Measurements from ENCODE around the gene CLEC16A. TPM values are rescaled to one million over a fixed set of nuclear protein-coding genes. Genes with fewer than 3 reads are reported as not detected.

The CLEC16A gene
- total RNA-seq, 4 donors from 2014 or later: 20.3 to 25.7 (median 25.1) TPM

DNA sequence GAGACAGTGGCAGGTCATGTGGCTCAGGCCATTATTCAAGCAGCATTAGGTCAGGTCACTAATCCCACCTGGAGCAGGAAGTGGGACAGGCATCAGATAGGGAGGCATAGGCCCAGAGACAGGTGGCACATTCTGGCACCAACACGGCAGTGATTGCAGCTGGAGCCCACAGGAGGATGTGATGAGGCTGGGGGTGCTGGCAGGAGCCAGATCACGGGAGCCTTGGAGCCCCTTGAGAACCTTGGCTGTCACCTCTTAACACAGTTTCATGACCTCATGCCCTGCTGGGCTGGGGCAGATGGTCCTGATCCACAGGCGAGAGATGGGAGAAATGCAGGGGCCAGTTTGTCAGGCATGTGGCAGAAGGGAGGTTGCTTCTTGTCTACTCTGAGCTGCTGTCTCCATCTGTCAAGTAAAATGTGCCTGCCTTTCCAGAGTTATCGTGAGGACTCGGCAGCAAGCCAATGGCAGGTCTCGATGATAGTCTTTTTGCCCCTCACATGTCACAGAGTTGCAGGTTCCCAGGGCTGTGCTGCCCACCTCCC is 109.6 kb downstream of the CLEC16A start:
- Histone ChIP-seq H3K27me3 (no peaks in the 10 kb centered on the region), H3K36me3 (peaks cover 4 to 67% (median 6%) of the 10 kb centered on the region in 3 donors), H3K9me3 (no peaks in the 10 kb centered on the region), H3K27ac (no peak overlapping the region), H3K4me1 (peaks cover 0 to 29% (median 7%) of the 10 kb centered on the region in 3 donors), H3K4me3 (no peak overlapping the region)
- WGBS, 2 donors: 84 to 93% methylated on average over 3 to 6 of the region's 6 CpGs
- no peak for DNase-seq
- TF ChIP-seq POLR2A (IDR thresholded peaks at IDR 0.05): no peak
- TF ChIP-seq, protein P1, sequence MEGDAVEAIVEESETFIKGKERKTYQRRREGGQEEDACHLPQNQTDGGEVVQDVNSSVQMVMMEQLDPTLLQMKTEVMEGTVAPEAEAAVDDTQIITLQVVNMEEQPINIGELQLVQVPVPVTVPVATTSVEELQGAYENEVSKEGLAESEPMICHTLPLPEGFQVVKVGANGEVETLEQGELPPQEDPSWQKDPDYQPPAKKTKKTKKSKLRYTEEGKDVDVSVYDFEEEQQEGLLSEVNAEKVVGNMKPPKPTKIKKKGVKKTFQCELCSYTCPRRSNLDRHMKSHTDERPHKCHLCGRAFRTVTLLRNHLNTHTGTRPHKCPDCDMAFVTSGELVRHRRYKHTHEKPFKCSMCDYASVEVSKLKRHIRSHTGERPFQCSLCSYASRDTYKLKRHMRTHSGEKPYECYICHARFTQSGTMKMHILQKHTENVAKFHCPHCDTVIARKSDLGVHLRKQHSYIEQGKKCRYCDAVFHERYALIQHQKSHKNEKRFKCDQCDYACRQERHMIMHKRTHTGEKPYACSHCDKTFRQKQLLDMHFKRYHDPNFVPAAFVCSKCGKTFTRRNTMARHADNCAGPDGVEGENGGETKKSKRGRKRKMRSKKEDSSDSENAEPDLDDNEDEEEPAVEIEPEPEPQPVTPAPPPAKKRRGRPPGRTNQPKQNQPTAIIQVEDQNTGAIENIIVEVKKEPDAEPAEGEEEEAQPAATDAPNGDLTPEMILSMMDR (IDR thresholded peaks at IDR 0.05): no peak
- intact Hi-C loops (cut with DNase I): no loop called here

DNA sequence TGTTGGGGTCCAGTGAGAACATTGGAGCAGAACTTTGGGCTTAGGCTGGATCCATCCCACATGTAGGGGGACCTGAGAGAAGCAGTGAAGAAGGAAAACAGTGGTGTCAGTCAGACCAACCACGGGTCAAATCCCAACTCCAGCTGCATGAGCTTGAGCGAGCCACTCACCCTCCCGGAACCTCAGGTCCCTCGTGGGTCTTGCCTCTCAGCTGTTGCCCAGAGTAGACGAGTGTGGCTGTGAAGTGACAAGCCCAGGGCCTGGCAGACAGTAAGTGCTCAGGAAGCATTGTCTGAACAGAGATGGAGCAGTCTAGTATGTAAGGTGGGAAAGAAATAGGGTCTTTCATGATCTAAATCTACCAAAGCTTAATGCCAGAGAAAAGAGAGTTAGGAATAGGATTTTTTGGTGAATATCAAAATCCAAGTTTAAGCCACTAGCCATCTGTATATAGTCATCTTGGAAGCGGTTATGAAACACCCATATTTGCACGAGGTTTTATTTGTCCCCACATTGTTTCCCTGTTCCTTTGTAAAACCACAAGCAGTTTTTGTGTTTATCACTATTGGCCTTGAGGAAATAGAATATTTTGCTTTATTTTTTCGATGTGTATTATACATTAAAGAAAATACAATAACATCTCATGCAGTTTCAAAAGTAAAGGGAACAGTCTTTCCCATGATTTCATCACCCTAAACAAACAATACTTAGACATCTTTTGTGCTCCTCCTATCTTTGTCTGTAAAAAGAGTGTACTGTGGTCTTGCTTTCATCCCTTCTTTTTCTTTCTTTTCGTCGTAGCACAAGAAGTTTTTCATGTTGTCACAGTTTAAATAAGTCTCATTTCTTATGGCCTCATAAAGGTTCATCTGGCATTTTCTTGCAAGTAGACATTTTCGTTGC is 112.0 kb downstream of the CLEC16A start:
- peaks cover 4 to 67% (median 6%) of the 10 kb centered on the region in 3 donors for H3K36me3 ChIP-seq
- H3K4me3 ChIP-seq: no peak overlapping the region
- H3K27ac ChIP-seq: no peak overlapping the region
- no peak for DNase-seq
- 56 to 61% methylated on average over 11 of the region's 11 CpGs for WGBS, 2 donors
- no peaks in the 10 kb centered on the region for H3K9me3 ChIP-seq
- no peak for TF ChIP-seq POLR2A (IDR thresholded peaks at IDR 0.05)
- TF ChIP-seq, protein P1 (IDR thresholded peaks at IDR 0.05): no peak
- no peaks in the 10 kb centered on the region for H3K27me3 ChIP-seq
- peaks cover 0 to 29% (median 7%) of the 10 kb centered on the region in 3 donors for H3K4me1 ChIP-seq
- intact Hi-C loops (cut with DNase I): no loop called here

DNA sequence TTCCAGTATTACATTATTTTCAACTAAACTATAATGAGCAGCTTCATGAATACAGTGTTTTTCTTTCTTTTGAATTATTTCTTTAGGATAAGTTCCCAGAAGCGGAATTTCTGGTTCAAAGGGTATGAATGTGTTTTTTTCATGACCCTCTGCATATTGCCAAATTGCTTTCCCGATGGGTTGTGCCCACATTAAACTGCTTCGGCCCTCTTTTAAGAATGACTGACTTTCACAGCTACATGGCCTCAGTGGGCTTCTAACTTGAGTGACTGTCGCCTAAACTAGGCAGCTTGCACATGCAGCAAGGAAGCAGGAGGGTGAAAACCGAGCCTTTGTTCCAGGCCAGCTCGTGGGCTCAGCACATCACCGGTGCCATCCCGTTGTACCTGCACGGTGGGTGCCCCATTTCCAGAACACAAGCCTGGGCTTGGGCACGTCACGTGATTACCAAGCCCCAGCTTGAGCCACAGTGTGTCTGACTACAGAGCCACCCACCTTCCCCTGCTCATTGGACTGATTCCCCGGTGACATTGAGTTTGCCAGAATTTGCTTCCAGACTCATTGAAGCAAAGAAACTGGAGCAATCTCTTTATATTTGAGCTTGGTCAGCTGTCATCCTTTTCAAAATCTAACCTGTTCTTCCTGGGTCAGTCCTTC is 112.8 kb downstream of the CLEC16A start:
- no peak for DNase-seq
- 37 to 58% methylated on average over 5 to 10 of the region's 12 CpGs for WGBS, 2 donors
- peaks cover 0 to 23% (median 7%) of the 10 kb centered on the region in 3 donors for H3K4me1 ChIP-seq
- H3K27me3 ChIP-seq: no peaks in the 10 kb centered on the region
- intact Hi-C loops (cut with DNase I): no loop called here
- H3K9me3 ChIP-seq: no peaks in the 10 kb centered on the region
- H3K4me3 ChIP-seq: no peak overlapping the region
- peaks cover 6 to 67% (median 7%) of the 10 kb centered on the region in 3 donors for H3K36me3 ChIP-seq
- TF ChIP-seq, protein P1 (IDR thresholded peaks at IDR 0.05): no peak
- TF ChIP-seq POLR2A (IDR thresholded peaks at IDR 0.05): no peak
- H3K27ac ChIP-seq: peak overlapping the region in 1 of 4 donors; percentile 31

DNA sequence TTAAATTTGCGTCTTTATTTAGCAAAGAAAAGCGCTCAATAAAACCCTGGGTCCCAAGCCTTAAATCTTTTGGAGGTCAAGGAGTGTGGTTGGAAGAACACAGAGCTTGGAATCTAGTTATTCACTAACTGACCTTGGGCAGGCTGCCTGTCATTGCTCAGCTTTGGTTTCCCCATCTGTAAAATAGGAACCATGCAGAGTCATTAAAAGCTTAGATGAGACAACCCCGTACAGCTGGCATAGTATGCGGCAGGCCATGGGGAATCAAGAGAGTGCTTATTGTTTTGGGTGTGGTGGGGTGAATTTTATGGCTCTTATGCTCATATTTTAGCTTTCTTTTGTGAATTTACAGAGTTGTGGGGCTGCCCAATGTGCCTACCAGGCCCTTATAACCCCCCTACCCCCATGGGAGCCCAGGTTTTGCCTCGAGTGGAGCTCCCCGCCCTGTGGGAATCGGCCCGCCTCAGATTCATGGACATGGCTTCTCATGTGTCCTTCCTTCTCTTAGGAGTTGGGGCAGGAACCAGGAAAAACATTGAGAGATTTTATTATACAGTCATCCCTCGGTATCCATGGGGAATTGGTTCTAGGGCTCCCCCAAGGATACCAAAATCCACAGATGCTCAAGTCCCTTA is 113.5 kb downstream of the CLEC16A start:
- Histone ChIP-seq H3K36me3 (peaks cover 3 to 67% (median 6%) of the 10 kb centered on the region in 3 donors), H3K27ac (no peak overlapping the region), H3K9me3 (no peaks in the 10 kb centered on the region), H3K4me3 (no peak overlapping the region), H3K27me3 (no peaks in the 10 kb centered on the region), H3K4me1 (peaks cover 0 to 21% (median 7%) of the 10 kb centered on the region in 3 donors)
- DNase-seq: no peak
- 92 to 93% methylated on average over 9 of the region's 9 CpGs for WGBS, 2 donors
- TF ChIP-seq, protein P1 (IDR thresholded peaks at IDR 0.05): no peak
- TF ChIP-seq POLR2A (IDR thresholded peaks at IDR 0.05): no peak
- intact Hi-C loops (cut with DNase I): no loop called here
